GM18951 (cell line): ENCODE results near the gene WDFY3.

Source experiments
- POLR2A ChIP-seq: IDR thresholded peaks from 4 replicates; pipeline ENCODE4 v1.6.1; 2011; ENCODE audit warnings: mild to moderate bottlenecking; ENCODE audit not compliant: insufficient read length, insufficient read depth; ENCODE audit errors: extremely low read depth
- in situ Hi-C: fragments of 300-500 bp; cut with MboI; formaldehyde crosslinking; loops from one replicate; pipeline ENCODE4 v1.12.0; 2022; ENCODE audit warnings: low sequenced_read_pairs, mixed read lengths, inconsistent platforms; ENCODE audit not compliant: unreplicated experiment

The WDFY3 gene

DNA sequence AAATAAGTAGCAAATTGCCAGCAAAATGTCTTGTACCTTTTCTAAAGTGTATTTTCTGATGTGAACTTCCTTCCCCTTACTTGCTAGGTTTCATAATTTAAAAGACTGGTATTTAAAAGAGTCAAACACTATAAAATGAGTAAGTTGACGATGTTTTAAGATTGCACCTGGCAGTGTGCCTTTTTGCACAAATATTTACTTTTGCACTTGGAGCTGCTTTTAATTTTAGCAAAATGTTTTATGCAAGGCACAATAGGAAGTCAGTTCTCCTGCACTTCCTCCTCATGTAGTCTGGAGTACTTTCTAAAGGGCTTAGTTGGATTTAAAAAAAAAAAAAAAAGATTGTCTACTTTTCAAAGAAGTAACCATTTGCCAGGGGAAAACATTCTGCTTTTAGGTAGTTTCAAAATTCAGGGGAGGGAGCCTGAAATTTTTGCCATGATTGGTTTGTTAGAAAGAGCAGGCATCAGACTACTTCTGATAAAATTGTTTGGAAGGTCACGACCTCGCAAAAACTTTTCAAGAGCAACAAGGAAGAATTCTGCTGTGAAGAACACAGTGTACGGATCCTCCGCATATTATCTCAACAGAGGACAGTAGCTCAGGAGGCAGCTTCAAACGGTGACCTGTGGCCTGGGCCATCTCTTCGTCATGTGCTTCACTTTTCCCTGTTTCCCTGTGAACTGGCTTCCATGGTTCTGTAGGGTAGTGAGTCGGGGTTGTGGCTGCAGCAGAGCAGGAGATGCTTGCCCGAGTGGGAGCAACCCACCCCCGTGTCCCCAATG is 317.4 kb downstream of the WDFY3 start:
- in situ Hi-C loops = no loop called here
- TF ChIP-seq POLR2A = no peak

DNA sequence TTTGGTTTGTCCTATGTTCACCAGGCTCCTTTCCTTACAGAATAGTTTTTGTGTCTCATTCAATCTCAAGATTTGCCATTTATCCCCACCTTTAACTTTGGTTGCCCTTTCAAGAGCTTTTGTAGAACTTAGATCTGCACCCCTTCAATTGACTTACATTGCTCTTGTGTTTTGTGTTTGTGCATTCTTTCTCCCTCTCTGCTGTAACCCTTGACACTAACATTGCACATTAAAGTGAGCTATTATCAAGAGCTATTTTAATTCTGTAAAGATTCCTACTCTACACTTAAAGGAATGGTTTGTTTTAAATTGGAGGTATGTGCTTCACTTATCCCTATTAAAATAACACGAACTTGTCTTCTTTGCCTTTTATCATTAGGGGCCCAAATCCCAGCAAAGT is 318.3 kb downstream of the WDFY3 start:
- in situ Hi-C loops = no loop called here
- no peak for TF ChIP-seq POLR2A

DNA sequence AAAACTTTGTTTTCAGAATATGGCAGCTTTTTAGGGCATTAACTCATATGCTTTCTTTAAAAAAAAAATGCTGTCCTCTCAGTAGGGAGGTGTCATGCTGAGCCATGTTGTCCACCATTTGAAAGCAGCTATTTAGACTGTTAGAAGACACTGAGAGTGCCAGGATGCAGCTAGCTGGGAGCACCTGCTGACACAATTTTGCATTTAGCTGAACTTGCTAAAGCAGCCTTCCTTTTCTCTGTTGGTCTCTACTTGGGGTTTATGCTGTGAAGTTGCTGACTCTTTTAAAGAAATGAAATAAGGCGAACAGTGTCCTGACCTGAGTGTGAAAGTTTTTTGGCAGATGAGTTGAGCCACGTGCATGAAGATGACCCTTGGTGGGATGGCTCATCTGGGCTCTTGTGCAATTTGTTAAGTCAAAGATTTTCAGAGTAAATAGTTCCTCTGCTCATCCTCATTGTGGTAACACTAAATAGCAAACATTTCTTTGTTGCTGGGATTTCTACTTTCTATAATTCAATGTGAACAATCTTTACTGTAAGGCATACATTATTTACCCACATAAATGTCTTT is 319.1 kb downstream of the WDFY3 start:
- in situ Hi-C loops = no loop called here
- TF ChIP-seq POLR2A = no peak

DNA sequence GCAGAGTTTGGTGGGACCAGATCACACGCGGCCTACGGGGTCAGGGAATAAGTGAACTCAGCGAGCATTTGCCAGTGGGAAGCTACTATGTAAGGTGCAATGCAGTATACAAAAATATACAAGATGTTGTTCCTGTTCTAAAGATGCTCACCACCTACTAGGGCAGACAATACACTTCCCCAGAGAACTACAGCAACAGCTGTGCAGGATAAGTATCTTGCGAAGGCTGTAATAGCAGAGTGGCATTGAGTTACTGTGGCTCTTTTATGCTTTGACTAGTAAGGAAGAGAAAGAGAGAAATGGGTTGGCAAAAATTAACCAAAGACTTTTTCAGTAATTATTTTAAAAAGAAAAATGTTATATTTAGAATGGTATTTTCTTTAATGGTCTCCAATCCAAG is 322.4 kb downstream of the WDFY3 start:
- in situ Hi-C loops = no loop called here
- no peak for TF ChIP-seq POLR2A

DNA sequence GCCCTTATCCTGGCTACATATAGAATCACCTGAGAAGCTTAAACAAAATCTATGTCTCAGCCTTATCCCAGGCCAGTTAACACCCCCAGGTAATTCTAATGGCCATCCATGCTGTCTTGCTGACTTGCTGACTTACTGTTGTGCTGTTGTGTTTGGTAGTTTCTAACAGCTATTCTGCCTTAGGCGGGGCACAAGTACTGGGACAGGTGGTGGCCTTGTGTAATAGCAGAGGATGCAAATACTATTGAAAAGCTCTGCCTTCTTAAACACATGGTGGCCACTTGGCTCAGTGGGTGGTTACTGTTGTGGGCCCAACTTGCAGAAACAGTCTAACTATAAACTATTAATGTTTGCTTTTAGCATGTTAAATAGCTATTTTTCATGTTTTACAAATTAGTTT is 327.3 kb downstream of the WDFY3 start:
- no peak for TF ChIP-seq POLR2A
- in situ Hi-C loops = no loop called here

DNA sequence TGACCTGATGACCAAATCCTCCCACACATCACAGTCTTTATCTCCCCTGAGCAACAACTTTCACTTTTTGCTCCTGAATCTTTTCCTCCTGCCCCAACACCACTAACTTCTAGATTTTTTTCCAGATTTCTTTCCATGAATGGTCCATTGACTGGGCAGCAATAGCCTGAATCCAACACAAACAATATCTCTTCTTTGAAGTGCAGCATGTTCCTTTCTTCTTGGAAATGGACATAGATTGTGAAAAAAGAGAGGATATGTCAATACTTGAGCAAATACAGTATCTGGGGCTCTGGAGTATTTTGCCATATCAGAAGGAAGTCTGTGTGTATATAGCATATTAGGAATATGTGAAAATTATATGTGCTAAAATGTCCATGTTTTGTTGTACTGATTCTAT is 328.4 kb downstream of the WDFY3 start:
- in situ Hi-C loops = no loop called here
- no peak for TF ChIP-seq POLR2A

- TF ChIP-seq POLR2A = no peak
- in situ Hi-C loops = no loop called here
Measured at GRCh38 chr4:84634961-84635360, 331.5 kb downstream of the WDFY3 start.

DNA sequence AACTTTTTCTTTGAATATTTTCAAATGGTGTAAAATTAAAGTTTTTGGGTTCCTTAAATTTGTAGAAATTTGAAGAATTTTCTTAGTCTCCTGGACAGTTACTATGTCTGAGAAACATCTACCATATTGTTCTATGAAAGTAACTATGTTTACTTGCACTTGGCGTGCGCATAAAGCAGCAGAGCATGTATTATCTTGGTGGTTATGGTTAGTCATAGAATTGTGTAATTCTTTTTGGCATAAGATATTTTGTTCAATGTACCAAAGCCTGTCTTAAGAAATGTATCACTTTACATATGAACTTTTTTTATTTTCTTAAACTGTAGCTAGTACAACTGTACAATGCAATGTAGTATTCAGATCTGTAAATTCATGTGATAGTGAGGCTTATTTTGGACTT is 334.4 kb downstream of the WDFY3 start:
- in situ Hi-C loops = no loop called here
- no peak for TF ChIP-seq POLR2A

DNA sequence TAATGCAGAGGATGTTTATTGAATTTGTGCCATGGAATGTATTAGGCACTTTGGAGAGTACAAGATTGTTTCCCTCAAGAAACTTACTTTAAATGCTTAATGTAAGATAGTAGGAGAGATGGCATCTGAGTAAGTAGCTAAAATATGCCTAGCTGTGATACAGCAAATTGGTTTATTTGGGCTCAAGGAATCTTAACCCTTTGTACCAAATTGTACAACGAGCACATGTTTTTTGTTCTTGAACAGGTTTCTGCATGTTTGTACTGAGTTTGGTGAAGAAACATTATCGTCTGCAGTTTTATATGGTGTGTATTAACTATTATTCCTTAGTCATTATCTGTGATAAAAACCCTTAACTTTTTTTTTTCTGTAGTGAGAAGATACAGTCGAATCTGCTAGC is 334.9 kb downstream of the WDFY3 start:
- in situ Hi-C loops = no loop called here
- no peak for TF ChIP-seq POLR2A

- in situ Hi-C loops = no loop called here
- no peak for TF ChIP-seq POLR2A
Measured at GRCh38 chr4:84626673-84627072, 339.8 kb downstream of the WDFY3 start.

DNA sequence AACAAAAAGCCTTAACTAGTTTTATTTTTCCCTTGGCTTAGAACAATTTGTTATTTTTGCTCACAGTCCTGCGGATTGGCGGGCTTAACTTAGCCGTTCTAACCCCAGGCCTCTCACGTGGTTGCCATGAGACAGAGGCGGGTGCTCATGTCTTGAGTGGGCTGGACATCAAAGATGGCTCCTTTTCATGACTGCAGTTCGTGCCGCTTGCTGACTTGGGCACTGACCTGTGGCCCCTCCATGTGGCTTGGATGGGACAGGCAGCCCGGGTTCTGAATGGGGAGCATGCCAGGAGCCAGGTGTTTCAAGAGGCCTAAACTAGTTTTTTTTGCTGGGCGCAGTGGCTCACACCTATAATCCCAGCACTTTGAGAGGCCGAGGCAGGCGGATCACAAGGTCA is 342.8 kb downstream of the WDFY3 start:
- no peak for TF ChIP-seq POLR2A
- in situ Hi-C loops = no loop called here

DNA sequence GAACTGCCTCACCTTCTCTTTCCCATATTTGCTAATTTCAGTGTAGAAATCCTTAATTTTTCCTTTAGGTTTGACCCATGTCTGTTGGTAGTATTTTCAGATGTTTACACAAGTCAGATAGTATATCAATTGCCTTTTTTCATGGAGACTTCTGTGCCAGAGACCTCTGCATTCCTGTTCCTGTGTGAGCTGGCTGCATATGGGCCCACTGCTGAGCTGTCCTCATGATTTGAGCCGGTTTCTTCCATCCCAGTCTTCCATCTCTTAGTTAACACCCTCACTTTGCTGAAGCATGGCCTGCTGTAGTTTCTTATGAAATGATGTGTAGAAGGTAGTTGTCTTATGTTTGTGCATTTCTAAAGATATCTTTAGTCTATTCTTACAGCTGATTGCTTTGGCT is 343.5 kb downstream of the WDFY3 start:
- no peak for TF ChIP-seq POLR2A
- in situ Hi-C loops = no loop called here
